Measurements from ENCODE around the gene BRAT1.
"Not testable (repeated sequence)": the region's sequence is repeated elsewhere in the genome, so short reads cannot be mapped to it uniquely, and the experiment has no call there.

The BRAT1 gene

GRCh38 chr7:2555121-2556052 is at the start of gene BRAT1:
BRAT1 (minus strand) TSS chr7:2555524; CDS start chr7:2554431, 1,093 bp downstream.
- DNase-seq: peak; percentile 92

DNA sequence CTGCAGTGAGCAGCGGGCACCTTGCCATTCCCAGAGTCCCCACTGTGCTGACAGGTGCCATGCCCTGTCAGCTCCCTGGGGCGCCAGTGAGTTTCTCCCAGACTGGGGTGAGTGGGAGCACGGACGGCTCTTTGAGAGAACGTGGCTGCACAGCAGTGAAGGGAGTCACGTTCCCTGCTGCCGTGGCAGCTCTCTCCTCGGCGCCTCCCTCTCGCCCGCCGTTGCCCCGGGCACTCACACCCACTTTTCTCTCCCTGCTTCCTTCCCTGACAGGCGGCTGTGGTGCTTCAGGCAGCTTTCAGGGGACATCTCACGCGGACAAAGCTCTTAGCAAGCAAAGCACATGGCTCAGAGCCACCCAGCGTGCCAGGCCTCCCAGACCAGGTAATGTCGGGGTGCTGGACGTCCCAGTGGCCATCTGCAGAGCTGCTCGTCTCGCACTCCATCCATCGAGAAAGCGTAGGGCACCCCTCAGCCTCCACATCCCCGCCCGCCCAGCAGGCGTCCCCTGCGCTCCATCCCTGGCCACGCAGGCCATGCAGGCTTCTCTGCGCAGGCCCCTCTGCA is 49.4 kb upstream of the BRAT1 start:
- DNase-seq: no peak

DNA sequence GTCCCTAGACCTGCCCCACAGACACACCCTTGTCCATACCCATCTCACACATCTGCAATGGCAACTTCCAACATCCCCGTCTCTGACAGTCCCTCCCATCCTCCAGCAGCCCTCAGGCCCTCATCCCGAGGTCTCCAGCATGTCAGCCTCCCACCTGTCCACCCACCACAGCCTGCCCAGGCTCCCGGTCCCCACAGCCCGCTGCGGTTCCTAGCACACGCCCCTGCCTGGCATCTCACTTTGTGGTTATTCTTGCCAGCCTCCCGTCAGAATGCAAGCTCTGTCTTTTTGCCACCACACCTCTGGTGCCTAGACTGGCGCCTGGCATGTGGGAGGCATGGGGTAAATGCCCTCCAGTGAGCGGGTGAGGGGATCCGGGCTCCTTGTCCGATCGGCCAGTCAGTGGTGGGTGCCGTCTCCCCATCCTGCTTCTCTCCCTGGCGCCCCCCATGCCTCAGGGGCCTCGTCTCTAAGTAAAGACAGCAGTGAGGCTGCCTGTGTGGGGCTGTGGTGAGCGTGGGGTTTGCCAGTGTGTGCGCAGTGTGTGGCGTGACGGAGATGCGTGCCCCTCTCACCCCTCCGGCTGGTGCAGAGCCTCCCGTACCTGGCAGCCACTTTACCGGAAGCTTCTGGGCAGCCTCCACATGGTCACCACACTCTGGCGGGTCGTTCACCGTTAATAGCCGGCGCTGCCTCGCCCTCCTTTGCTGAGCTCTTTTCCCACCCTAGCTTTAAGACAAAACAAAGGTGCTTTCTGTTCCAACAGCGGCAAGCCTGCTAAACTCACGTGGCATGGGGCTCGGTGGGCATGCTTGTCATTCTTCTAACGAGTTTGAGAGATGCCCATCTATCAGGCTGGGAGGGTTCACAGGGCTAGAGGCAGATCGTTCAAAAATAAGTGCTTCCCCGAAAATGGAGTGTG is 48.0 kb upstream of the BRAT1 start:
- DNase-seq: no peak

DNA sequence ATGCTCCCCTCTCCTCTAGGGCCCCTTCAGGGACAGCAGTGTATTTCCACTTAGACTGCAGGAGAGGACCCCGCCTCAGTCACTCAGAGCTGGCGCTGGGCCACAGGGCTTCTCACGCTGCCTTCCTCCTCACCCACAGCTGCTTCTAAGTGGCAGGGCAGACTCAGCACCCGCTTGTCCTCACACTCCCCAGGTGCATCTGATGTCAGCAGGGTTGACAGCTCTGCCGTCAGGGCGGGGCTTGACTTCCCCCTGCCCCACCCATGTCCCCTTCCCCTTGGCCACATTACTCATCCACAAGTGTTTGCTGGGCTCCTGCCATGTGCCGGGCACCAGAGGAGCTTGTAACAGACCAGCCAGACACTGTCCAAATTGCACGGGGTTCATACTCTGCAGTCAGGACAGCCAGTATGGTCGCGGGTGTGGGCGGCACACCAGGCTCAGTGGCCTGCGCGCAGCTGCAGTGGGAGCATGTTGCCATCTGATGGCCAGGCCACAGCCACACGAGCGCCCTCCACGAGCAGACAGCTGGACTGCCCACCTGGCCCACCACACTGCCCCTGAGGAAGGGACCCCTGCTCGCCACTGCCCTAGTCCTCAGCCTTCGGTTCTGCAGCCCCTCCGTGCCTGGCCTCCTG is 47.2 kb upstream of the BRAT1 start:
- DNase-seq: no peak

- no peak for DNase-seq
These were observed 46.6 kb upstream of the BRAT1 start for GRCh38 chr7:2601907-2602306.

GRCh38 chr7:2601065-2601464 is 45.7 kb upstream of the BRAT1 start:
- DNase-seq: no peak

GRCh38 chr7:2598154-2598823 is 43.0 kb upstream of the BRAT1 start:
- DNase-seq: no peak

DNA sequence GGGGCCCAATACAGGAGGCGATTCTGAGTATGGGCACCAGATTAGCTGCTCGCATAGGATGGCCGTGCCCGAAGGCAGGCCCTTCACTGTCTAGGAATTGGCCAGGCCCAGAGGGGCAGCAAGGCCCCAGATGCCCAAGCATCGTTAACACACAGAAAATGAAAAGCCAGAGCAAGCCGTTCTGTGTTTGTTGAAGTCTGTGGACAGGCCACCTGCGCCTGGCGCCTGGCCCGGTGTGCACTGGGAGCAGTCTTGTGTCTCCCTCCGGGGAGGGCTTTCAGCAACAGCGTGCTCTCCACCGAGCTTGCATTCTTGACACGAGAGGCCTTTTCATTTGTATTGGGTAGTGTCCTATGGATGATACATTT is 41.9 kb upstream of the BRAT1 start:
- DNase-seq: no peak

DNA sequence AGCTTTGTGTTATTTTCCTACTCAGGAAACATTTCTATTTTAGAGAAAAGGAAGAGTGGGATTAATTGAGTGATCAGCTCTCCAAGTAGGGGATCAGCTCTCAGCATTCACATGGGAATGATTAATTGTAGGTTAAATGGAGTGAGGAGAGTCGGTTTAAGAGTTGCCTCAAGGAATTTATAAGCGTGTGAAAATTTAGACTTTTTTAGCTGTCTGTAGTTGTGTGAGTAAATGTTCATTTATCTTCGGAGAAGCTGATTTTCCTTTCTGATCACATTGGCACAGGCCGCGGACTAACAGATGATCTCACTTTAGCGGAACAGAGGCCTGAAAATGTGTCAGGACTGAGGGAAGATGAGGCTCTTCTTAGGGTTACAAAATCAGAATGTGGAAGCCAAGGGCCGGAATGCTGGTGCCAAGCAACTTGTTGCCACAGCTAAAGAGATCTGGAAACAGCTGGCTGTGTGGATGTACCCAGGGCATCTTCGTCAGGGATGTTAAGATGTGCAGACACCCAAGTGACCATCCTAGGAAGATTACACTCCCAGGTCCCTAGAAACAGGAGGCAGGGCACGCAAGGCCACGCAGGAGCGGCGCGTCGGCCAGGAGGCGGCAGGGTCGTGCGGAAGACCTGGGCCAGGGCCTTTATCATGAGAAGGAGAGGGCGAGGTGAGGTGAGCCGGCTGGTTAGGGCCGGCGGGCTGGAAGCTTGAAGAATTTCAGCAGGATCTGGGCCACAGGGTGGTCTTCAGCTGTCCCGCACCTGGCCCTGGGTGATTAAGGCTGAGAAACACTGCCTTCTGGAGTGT is 41.3 kb upstream of the BRAT1 start:
- DNase-seq: no peak

GRCh38 chr7:2595258-2595860 is 40.0 kb upstream of the BRAT1 start:
- no peak for DNase-seq

DNA sequence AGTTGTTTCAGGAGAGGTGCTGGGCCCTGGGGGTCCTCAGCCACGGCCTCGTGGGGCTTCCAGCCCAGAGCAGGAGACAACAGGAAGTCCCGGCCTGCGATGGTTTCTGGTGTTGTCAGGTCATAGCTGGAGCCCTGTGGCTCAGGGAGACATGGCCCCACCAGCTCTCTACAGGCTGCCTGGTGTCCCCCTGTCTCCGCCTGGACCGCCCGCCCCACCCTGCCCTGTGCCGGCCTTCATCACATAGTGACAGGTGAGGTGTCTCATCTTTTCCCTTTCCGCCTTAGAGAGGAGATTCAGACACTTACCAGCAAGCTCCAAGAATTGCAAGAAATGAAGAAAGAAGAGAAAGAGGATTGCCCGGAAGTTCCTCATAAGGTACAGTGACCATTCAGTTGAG is 39.3 kb upstream of the BRAT1 start:
- DNase-seq: no peak

DNA sequence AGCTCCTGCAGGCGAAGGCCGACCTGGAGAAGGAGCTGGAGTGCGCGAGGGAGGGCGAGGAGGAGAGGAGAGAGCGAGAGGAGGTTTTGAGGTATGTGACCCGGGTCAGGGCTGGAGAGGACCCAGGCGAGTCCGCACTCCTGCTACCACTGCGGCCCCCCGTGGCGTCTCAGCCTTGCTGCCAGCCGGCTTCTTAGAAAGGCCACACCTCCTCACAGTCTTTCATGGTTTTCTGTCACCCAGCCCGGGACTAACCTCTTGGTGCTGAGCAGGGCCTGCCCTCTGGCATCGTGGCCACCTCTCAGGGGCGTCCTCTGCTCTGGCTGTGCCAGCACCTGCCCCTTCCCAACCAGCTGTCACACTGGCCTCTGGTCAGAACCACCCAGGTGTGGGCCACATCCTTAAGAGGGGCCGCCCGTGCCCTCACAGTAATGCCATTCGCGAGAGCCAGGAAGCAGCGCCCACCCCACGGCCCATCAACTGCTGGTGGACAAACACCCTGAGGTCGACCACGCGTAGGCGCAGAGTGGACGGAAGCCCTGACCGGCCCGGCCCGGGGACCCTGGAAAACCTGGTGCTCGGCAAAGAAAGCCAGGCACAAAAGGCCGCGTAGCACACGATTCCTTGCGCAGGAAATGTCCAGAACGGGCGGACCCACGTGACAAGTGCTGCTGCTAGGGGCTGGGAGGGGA is 37.9 kb upstream of the BRAT1 start:
- no peak for DNase-seq

DNA sequence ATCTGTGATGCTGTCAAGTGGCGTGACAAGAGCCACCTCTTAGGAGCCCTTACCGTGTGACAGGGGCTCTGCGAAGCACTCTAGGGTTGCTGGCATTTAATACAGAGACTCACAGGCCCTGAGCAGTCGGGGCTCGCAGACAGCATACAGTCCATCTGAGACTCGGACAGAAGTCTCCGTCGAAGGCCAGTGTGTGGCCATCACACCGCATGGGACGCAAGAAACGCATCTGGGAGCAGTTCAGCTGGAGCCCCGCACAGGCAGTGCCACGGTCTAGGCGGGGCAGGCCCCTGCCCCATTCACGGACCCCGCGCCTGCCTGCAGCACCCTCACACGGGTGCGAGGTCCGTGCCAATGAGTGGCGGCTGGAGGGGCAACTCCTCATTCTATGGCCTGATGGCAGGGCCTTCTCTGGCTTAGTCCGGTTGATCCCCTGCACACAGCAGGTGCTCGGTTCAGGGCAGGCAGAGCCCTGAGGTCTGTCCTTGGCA is 37.1 kb upstream of the BRAT1 start:
- DNase-seq: no peak

- DNase-seq: not testable (repeated sequence)
These were observed 34.6 kb upstream of the BRAT1 start for GRCh38 chr7:2589941-2590340.

DNA sequence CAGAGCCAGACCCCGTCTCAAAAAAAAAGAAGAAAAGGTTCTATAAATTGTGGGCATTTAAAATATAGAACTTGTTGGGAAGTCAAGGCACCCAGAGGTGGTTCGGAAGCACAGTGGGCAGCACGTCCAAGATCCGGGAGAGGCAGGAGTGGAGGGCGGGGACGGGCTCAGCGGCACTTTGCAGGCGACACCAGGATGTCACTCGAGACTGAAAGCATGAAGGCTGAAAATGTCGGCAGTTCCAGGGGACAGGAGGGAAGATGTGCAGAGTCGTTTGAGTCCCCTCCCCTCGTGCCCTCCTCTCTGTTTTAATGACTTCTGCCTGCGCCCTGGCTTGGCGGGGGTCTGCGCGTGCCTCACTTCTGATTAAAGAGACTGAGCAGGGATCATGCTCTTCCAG is 34.0 kb upstream of the BRAT1 start:
- no peak for DNase-seq

GRCh38 chr7:2587778-2588177 is 32.5 kb upstream of the BRAT1 start:
- DNase-seq: no peak

- DNase-seq: no peak
These were observed 31.8 kb upstream of the BRAT1 start for GRCh38 chr7:2587134-2587533.

DNA sequence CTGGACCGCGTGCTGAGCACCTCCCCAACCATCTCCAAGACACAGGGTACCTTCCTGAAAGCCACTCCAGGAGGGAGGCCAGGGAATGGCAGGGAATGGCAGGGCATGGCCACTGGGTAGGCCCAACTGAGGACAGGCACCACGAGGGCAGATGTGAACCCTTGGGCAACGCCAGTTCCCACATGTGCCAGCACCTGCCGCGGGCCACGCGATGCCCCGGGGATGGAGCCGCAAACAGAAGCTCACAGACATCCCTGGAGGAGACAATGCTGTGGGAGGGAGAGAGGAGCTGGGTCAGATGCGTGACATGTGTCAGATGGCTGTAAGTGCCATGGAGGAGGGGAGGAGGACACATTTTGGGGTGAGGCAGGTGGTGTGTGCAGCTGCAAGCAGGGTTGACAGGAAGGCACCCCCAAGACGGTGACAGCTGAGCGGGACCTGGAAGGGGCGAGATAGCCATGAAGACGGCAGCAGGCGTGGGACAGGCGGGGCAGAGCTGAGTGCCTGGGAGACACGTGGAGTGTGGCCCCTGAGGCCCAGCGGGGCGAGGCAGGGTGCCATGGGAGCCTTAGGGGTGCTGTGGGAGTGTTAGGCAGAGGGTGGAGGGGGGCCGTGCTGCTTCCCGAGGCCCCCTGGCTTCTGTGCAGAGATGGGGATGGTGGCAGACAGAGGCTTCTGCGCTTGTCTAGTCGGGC is 31.1 kb upstream of the BRAT1 start:
- DNase-seq: no peak

DNA sequence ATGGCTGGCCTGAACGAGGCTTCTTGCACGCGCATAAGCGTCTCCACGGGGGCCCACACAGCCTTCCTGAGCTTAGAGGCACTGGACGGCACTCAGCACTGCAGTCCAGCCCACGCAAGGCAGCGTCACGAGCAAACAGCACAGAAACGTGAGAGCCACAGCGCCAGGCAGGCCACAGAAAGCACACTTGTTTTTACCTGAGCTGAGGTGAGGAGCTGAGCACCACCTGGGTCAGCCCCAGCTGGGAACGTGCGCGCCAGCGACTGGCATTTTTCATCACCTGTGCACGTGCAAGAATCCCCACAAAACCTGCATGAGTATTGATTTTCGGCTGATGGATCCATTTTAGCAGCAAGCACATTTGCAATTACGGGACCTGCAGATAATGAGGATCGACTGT is 30.1 kb upstream of the BRAT1 start:
- DNase-seq: no peak

Data from OCI-M1 (cell line).